Measurements from ENCODE around the gene TNS1. TPM values are rescaled to one million over a fixed set of nuclear protein-coding genes. Genes with fewer than 3 reads are reported as not detected.

TNS1 gene
- total RNA-seq, 4 donors from 2014 or later = 461 to 648 (median 565) TPM

DNA sequence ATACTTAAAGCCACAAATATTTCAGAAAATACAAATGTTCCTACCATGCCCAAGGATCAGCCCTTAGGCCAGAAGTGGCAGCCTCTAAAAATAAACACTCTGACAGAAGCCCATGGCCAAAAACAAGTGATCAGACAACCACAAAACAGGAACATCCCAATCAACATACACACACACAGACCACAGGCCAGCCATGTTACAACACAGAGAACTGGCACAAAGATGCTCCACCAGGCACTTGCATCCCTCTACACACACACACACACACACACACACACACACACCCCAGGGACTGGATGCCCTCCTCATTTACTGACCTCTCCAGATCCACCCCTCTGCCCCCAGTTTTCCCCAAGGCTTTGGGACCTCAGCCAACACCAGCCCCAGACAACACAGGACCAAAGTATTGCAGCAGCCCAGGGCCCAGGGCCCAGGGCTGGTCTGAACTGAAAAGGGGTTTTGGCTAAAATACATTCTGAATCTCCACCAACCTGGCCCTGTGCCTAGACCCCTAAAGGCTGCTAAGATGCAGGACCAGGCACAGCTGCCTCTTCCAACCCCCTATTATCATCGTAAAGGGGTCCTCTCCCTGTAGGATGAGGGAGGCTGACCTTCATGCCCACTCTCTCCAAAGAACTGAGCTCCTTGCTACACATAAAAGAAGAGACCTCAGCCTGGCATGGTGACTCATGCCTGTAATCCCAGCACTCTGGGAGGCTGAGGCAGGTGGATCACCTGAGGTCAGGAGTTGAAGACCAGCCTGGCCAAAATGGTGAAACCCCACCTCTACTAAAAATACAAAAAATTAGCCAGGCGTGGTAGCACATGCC, 151.4 kb downstream of the TNS1 start:
- 55 to 57% methylated on average over 2 of the region's 2 CpGs for WGBS, 2 donors
- H3K4me1 ChIP-seq = peaks cover 4 to 100% (median 59%) of the 10 kb centered on the region in 4 donors
- peaks cover 0 to 49% (median 14%) of the 10 kb centered on the region in 3 donors for H3K36me3 ChIP-seq
- no peak overlapping the region for H3K4me3 ChIP-seq
- no peaks in the 10 kb centered on the region for H3K9me3 ChIP-seq
- H3K27me3 ChIP-seq = no peaks in the 10 kb centered on the region
- TF ChIP-seq EP300 (IDR thresholded peaks at IDR 0.05) = peak in 1 of 2 donors; percentile 69
- no peak for TF ChIP-seq POLR2A (IDR thresholded peaks at IDR 0.05)
- H3K27ac ChIP-seq = peak overlapping the region in 3 of 4 donors; percentile 4 to 89 (median 83)
- DNase-seq (ENCODE audit: low spot score in 2 of 2) = peak in 1 of 2 donors; percentile 71

DNA sequence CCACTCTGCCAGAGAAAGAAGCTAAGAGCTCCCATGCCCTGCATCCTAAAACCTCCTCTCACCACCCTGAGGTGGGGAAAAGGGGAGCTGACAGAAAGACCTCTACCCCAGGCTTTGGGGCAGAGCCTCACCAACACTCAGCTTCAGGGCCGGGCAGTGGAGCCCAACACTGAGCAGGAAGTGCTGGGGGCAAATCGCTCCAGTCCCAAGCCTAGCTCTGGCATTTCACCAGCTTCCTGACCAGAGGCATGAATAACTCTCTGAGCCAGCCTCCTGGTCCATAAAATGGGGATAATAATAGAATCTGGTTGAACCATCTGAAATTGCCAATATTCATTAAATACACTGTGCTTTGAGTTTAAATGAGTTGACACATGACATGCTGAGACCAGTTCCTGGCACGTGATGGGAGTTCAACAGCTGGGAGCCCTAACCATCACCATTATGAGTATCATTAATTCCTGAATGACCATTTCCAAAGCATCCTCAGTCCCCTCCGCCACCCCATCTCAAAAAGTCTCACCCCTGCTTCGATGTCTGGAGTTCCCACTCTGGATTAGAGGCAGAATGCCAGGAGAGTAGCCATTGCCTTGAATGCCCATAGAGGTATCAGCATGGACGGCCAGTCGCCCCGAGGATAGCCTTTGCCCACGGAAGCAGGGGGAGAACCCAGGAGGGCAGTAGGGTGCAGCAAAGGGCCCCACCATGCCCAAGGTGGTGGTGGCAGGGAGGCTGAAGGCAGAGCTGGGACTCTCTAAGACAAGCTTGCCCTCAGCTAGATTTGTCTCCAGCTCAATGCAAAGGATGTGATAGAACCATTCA, 153.4 kb downstream of the TNS1 start:
- peaks cover 4 to 93% (median 53%) of the 10 kb centered on the region in 4 donors for H3K4me1 ChIP-seq
- H3K27me3 ChIP-seq = no peaks in the 10 kb centered on the region
- DNase-seq (ENCODE audit: low spot score in 2 of 2) = no peak
- H3K9me3 ChIP-seq = peaks cover 0 to 5% (median 0%) of the 10 kb centered on the region in 4 donors
- TF ChIP-seq, protein P1, sequence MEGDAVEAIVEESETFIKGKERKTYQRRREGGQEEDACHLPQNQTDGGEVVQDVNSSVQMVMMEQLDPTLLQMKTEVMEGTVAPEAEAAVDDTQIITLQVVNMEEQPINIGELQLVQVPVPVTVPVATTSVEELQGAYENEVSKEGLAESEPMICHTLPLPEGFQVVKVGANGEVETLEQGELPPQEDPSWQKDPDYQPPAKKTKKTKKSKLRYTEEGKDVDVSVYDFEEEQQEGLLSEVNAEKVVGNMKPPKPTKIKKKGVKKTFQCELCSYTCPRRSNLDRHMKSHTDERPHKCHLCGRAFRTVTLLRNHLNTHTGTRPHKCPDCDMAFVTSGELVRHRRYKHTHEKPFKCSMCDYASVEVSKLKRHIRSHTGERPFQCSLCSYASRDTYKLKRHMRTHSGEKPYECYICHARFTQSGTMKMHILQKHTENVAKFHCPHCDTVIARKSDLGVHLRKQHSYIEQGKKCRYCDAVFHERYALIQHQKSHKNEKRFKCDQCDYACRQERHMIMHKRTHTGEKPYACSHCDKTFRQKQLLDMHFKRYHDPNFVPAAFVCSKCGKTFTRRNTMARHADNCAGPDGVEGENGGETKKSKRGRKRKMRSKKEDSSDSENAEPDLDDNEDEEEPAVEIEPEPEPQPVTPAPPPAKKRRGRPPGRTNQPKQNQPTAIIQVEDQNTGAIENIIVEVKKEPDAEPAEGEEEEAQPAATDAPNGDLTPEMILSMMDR (IDR thresholded peaks at IDR 0.05) = no peak
- TF ChIP-seq POLR2A (IDR thresholded peaks at IDR 0.05) (no peak), EP300 (IDR thresholded peaks at IDR 0.05) (no peak)
- H3K36me3 ChIP-seq = peaks cover 0 to 53% (median 14%) of the 10 kb centered on the region in 3 donors
- H3K4me3 ChIP-seq = peak overlapping the region in 1 of 4 donors; percentile 1
- 63 to 70% methylated on average over 9 of the region's 9 CpGs for WGBS, 2 donors
- peak overlapping the region in 2 of 4 donors; percentile 83 to 89 for H3K27ac ChIP-seq

DNA sequence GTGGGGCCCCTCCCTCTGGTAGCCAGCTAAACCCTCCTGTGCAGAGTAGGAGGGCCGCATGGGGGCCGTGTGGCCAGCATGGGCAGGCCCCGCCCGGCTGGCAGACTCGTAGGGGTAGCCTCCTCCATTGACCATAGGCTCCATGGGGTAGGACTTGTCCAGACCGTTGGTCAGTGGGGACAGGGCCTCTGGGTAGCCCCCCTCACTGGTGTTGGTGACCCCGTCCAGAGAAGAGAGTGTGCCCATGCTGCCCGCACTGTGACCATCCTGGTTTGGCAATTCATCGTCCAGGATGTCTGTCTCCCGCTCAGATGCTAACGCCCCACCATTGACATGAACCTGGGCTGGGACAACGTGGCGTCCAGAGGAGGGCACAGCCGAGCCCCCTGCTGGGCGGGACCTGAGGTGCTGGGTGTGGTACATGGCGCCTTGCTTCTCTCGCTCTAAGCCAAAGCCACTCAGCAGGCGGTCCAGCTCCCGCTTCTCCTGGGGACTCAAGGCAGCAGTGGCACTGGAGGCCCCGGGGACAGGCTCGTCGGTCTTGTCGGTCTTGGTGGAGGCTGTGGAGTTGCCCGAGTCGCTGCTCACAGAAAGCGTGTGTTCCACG, 154.3 kb downstream of the TNS1 start:
- peaks cover 0 to 52% (median 14%) of the 10 kb centered on the region in 3 donors for H3K36me3 ChIP-seq
- no peaks in the 10 kb centered on the region for H3K27me3 ChIP-seq
- H3K9me3 ChIP-seq = peaks cover 0 to 5% (median 0%) of the 10 kb centered on the region in 4 donors
- no peak overlapping the region for H3K4me3 ChIP-seq
- H3K27ac ChIP-seq = peak overlapping the region in 2 of 4 donors; percentile 83 to 89
- TF ChIP-seq, protein P1 (IDR thresholded peaks at IDR 0.05) = no peak
- peaks cover 4 to 93% (median 45%) of the 10 kb centered on the region in 4 donors for H3K4me1 ChIP-seq
- WGBS, 2 donors = 85 to 86% methylated on average over 18 to 21 of the region's 27 CpGs
- DNase-seq (ENCODE audit: low spot score in 2 of 2) = no peak

DNA sequence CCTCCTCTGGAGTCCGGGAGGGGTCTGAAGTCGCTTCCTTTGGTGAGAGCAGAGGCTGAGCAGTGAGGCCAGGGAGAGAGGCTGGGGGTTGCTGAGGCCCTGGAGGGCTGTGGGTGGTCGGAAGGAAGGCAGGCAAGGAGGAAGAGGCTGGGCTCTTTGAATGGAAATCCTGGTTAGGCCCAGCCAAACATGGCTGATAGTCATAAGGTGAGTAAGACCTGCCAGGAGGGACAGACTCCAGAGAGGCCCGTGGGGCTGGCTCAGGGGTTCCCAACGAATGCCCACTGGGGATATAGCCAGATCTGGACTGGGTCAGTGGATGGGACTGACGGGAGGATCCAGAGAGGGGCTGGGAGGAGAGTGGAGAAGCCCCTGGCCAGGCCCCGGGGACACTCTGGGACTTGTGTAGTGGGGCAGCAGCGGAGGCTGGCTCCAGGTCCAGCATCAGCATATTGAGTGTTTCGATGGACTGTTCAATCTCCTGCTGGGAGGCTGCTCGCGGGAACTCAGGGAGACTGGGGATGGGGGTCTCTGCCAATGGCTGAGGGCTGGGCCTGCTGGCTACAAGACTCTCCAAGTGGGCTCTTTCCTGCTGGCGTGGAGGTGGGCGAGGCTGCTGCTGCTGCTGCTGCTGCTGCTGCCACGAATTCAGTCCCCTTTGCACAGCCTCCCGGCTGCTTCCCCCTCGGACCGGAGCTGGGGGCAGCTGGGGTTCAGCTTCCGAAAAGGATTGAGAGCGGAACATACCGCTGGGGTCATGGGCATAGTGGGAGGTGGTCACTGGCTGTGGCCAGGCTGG, 155.0 kb downstream of the TNS1 start:
- no peak for DNase-seq (ENCODE audit: low spot score in 2 of 2)

More for the DNA sequence above, 155.0 kb downstream of the TNS1 start:
- TF ChIP-seq EP300 (IDR thresholded peaks at IDR 0.05) (no peak), POLR2A (IDR thresholded peaks at IDR 0.05) (no peak)
- TF ChIP-seq, protein P1 (IDR thresholded peaks at IDR 0.05) = no peak
- H3K27ac ChIP-seq = peak overlapping the region in 3 of 4 donors; percentile 7 to 89 (median 83)
- peaks cover 0 to 53% (median 14%) of the 10 kb centered on the region in 3 donors for H3K36me3 ChIP-seq
- H3K9me3 ChIP-seq = peaks cover 0 to 5% (median 0%) of the 10 kb centered on the region in 4 donors
- H3K27me3 ChIP-seq = no peaks in the 10 kb centered on the region
- WGBS, 2 donors = 78 to 82% methylated on average over 12 to 17 of the region's 20 CpGs
- peaks cover 4 to 93% (median 40%) of the 10 kb centered on the region in 4 donors for H3K4me1 ChIP-seq
- no peak overlapping the region for H3K4me3 ChIP-seq

Measured in tibial nerve (tissue), 4 donors.